ENCODE data around the gene SSH3.

The SSH3 gene, protein sequence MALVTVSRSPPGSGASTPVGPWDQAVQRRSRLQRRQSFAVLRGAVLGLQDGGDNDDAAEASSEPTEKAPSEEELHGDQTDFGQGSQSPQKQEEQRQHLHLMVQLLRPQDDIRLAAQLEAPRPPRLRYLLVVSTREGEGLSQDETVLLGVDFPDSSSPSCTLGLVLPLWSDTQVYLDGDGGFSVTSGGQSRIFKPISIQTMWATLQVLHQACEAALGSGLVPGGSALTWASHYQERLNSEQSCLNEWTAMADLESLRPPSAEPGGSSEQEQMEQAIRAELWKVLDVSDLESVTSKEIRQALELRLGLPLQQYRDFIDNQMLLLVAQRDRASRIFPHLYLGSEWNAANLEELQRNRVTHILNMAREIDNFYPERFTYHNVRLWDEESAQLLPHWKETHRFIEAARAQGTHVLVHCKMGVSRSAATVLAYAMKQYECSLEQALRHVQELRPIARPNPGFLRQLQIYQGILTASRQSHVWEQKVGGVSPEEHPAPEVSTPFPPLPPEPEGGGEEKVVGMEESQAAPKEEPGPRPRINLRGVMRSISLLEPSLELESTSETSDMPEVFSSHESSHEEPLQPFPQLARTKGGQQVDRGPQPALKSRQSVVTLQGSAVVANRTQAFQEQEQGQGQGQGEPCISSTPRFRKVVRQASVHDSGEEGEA

GRCh38 chr11:67303132-67303834 lies at the start of gene SSH3:
Gene SSH3, plus strand, starts transcription at chr11:67303530. Its CDS starts 96 bp downstream, at chr11:67303626.
- peak; percentile 83 for DNase-seq

- no peak for DNase-seq
Measured at GRCh38 chr11:67253872-67254624, 49.3 kb upstream of the SSH3 start.

DNA sequence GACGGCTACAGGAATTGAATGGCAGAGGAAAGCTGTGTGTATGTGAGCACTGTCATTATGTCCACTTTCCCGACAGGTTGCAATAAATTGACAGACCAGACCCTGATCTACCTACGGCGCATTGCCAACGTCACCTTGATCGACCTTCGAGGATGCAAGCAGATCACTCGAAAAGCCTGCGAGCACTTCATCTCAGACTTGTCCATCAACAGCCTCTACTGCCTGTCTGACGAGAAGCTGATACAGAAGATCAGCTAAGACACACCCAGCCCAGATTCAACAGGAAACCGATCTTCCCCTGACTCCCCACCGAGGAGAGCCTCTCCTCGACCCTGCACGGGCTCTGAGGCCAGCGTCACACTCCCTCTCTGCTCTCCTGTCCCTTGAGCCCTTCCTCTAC lies 48.5 kb upstream of the SSH3 start:
- no peak for DNase-seq

DNA sequence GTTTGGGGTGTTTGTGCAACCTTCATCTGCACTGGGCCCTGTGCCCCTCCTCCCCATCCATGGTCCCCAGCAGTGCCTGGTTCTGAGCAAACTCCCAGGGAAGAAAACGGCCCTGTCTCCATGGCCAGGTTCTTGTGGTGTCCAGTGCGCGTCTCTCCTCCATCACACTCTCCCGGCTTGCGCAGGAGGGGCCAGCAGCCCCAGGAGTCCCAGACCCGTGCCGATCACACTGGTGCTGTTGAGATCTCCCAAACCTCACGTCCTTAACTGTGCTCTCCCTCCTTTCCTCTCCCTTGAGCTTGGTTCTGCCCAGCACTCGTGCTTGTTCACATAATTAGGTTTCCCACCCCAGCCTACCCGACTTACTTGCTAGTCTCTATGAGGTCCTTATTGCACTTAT lies 48.0 kb upstream of the SSH3 start:
- DNase-seq: no peak

DNA sequence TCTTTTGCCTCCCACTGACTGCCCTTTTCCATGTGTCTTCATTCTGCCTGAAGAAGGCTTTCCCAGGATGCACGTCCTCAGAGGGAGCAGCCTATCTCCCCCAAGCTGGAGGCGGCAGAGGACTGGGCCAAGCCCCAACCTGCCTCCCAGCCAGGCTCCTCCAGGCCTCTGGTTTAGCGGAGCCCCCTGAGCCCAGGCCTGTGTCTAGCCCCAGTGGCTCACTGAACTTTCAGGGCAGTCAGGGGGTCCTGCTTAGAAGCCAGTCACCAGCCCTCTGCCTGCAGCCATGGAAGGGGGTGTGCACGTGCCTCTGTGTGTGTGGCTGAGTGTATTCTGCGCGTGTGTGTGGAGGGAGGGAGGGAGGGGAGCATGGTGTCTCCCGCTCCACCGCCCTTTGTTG lies 47.5 kb upstream of the SSH3 start:
- DNase-seq: no peak

- no peak for DNase-seq
Measured at GRCh38 chr11:67256477-67257135, 46.7 kb upstream of the SSH3 start.

DNA sequence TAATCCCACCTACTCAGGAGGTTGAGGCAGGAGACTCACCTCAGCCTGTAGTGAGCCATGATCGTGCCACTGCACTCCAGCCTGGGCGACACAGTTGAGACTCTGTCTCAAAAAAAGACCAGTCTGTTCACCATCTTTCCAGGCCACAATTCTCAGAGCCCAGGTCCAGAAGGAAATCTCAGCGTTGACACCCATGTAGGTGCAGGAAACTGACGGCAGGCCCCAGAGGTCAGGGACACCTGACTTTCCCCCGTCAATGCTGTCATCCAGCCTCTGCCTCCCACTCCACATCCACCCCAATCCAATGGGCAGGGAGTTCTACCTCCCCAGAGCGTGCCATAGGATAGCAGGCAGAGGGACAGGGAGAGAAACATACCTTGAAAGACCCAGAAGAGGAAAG lies 42.9 kb upstream of the SSH3 start:
- no peak for DNase-seq

DNA sequence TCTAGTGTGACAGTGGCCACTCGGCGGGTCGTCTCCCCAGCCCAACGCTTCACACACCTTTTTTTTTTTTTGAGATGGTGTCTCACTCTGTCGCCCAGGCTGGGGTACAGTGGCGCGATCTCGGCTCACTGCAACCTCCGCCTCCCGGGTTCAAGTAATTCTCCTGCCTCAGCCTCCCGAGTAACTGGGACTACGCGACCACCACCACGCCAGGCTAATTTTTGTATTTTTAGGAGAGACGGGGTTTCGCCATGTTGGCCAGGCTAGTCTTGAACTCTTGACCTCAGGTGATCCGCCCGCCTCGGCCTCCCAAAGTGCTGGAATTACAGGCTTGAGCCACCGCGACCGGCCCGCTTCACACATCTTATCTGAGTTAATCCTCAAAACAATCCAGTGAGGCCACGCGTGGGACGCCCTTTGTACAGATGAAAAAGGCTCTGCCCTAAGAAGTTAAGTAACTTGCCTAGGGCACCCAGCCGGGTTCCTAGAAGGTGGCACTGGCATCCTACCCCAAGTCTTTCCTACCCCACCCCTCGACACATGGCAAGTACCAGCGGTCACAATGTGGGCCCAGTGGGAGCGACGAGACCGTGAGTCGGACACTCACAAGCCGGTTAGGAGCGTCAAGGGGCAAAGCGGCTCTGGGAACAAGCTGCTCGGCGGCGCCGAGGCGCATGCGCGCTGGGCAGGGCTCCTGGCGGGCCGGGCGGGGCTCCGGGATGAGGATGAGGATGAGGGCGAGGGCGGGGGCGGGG lies 42.3 kb upstream of the SSH3 start:
- peak; percentile 65 for DNase-seq

DNA sequence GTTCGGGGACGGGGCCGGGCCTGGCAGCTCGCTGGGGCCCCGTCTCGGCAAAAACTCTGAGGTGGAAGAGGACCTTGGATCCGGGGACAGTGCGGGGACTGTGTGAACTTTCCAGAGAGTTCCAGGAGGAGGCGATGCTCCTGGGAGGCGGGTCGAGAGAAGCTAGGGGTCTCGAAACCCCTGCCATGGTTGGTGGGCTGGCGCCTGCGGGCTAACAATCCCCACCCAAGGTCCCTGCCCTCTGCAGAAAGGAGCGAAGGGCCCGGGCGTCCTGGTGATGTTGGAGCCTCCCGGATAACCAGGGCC lies 41.7 kb upstream of the SSH3 start:
- DNase-seq: no peak

GRCh38 chr11:67261946-67262681 lies 41.2 kb upstream of the SSH3 start:
- DNase-seq: peak; percentile 19

- DNase-seq: peak; percentile 85
Measured at GRCh38 chr11:67262731-67263675, 40.3 kb upstream of the SSH3 start.

- DNase-seq: no peak
Measured at GRCh38 chr11:67264260-67264659, 39.1 kb upstream of the SSH3 start.

GRCh38 chr11:67264877-67265632 lies 38.3 kb upstream of the SSH3 start:
- no peak for DNase-seq

DNA sequence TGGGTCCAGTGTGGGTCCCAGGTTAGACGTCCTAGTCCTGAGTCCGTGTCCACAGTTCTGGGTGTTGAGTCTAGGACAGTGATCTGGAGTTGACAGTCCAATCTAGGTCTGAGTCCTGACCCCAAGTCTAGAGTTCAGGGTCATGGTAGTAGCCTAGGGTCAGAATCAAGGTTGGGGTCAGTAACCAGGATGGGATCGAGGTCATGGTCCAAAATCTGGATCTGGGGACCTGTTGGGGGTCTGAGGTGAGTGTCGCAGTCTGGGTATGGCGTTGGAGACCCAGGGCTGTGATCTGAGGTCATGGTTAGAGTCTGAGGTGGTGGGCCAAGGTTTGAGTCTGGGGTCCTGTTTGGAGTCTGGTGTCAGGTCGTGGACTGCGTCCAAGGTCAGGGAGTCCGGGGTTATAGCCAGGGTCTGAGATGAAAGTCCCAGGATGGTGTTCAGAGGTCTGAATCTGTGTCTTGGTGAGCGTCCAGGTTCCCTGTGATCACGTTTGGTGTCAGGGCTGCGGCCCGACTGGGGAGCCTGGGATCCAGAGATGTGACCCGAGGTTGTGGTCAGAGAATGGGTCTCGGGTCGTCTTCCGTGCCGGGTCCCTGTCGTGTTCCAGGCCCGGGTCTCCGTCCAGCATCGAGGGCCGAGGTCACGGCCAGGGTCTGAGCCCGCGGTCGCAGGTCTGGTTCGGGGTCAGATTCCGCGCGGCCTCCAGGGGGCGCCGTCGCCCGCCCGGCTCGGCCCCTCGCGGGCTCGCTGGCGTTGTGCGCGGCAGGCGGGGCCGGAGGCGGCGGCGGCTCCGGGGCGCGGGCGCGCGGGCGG lies 37.5 kb upstream of the SSH3 start:
- peak; percentile 82 for DNase-seq

GRCh38 chr11:67266449-67267187 lies 36.7 kb upstream of the SSH3 start, which contains the start of gene GRK2:
Gene GRK2, plus strand, starts transcription at chr11:67266473. Its CDS starts 227 bp downstream, at chr11:67266700.
- peak; percentile 78 for DNase-seq

DNA sequence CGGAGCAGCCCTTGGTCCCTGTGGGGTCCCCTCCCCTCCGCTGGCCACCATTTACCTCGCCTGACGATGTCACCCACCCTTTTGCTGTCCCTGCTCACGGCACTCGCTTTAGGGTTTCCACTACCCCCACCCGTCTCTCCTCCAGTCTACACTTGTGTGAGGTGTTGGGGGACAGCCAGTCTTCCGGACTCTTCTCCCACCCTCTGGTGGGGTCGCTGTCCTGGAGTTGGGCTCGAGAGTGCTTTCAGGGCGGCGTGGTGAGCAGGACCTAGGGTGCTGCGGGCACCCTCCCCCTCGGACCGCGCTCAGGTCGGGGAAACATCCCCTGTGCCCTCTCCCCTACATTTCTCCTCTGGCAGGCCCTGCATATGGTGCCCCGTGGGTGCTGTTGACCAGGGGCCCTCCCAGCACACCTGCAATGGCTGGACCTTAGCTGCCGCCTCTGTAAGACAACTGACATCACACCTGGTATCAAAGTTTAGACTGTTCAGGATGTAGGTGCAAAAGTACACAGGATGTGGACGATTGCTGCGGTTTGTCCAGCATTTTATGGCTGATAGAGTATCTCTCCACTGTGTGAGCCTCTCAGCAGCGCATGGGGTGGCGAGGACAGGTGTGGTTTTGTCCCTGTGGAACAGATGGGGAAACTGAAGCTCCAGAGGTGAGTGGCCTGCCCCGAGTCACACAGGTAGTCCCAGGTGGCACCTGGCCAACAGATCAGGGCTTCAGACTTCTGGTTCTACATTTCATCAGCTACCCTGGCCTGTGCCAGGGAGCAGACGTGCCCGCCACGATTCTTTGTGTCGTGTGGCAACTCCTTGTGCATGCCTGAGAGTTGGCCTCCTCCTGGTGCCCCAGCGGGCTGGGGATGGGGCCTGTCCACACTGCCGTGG lies 35.9 kb upstream of the SSH3 start:
- peak; percentile 23 for DNase-seq
